ENCODE results near the gene NAALADL1. TPM values are rescaled to one million over a fixed set of nuclear protein-coding genes. Genes with fewer than 3 reads are reported as not detected.

The NAALADL1 gene
- total and polyA plus RNA-seq, 9 of the 15 experiments (the other 6 are each of a cell fraction or from before 2014, with no cell fraction given), result 0.06 to 0.72 (median 0.22) TPM; not detected in 4

DNA sequence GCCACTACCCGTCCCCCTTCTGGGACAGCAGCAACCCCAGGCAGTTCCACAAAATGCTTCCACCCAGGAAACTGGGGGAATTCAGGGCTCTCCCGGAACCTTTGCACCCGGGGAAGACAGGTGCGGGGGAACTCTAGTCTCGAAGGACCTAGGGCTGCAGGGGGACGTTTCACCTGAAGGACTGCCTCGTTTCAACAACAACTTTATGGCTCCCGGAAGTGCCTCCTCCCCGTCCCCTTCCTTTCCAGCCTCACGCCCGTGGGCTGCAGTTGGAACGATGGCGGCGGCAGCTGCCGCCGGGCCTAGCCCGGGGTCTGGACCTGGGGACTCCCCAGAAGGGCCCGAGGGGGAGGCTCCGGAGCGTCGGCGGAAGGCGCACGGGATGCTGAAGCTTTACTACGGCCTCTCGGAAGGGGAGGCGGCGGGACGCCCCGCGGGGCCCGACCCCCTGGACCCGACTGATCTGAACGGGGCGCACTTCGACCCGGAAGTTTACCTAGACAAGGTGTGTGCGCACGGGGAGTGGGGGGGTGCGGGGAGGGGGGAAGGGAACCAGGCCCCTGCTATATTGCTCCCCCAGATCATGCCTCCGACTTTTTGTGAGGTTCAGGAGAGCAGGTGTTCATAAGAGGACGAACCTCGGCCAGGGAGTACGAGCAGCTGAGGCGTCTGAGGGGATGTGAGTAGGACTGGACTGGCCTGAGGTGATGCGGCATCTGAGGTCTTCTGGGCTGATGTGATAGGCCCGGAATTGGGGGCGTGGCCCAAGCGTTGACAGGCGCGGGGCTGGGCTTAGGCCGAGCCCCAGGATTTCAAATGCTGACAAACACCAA is 37.8 kb upstream of the NAALADL1 start, which contains the start of gene VPS51 (continued):
- TF ChIP-seq MBD1 (CRISPR knock-in tag; IDR thresholded peaks at IDR 0.05) (no peak), CC2D1A (IDR thresholded peaks at IDR 0.05) (no peak), STAT5B (CRISPR knock-in tag; IDR thresholded peaks at IDR 0.05) (no peak), TEAD2 (tag; IDR thresholded peaks at IDR 0.05) (no peak), FOXM1 (IDR thresholded peaks at IDR 0.05; ENCODE audit: low read depth) (no peak), FOXM1 (CRISPR knock-in tag; IDR thresholded peaks at IDR 0.05; ENCODE audit: low read depth) (no peak), ARID4B (CRISPR knock-in tag; IDR thresholded peaks at IDR 0.05) (peak; percentile 91), HDGF (IDR thresholded peaks at IDR 0.05) (no peak), HMG20B (CRISPR knock-in tag; IDR thresholded peaks at IDR 0.05) (no peak), SP2 (IDR thresholded peaks at IDR 0.05; ENCODE audit: extremely low read depth, low read depth, low read length, poor library complexity, severe bottlenecking) (no peak), LCOR (CRISPR knock-in tag; IDR thresholded peaks at IDR 0.05) (peak; percentile 56; the same call in 1 of the 2 replicates), RBFOX2 (IDR thresholded peaks at IDR 0.05; ENCODE audit: low read depth, low read length) (peak; percentile 94), ZNF398 (CRISPR knock-in tag; IDR thresholded peaks at IDR 0.05) (no peak), SNAPC5 (CRISPR knock-in tag; IDR thresholded peaks at IDR 0.05) (no peak), ZNF280B (CRISPR knock-in tag; IDR thresholded peaks at IDR 0.05) (no peak)
- TF ChIP-seq, protein P1, sequence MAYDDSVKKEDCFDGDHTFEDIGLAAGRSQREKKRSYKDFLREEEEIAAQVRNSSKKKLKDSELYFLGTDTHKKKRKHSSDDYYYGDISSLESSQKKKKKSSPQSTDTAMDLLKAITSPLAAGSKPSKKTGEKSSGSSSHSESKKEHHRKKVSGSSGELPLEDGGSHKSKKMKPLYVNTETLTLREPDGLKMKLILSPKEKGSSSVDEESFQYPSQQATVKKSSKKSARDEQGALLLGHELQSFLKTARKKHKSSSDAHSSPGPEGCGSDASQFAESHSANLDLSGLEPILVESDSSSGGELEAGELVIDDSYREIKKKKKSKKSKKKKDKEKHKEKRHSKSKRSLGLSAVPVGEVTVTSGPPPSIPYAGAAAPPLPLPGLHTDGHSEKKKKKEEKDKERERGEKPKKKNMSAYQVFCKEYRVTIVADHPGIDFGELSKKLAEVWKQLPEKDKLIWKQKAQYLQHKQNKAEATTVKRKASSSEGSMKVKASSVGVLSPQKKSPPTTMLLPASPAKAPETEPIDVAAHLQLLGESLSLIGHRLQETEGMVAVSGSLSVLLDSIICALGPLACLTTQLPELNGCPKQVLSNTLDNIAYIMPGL (CRISPR knock-in tag; IDR thresholded peaks at IDR 0.05), result no peak

All from K562 (cell line).